ENCODE results near the gene SLC7A6OS. TPM values are rescaled to one million over a fixed set of nuclear protein-coding genes. Genes with fewer than 3 reads are reported as not detected.

SLC7A6OS gene
- total and polyA plus RNA-seq, 2 experiments from 2014 or later, result 8.5 to 15.8 TPM

- 91 to 95% methylated on average over 5 of the region's 5 CpGs for WGBS, 2 experiments (ENCODE audit: low coverage in 1 of 2, low lambda C conversion rate in 2 of 2, missing lambda C conversion rate in 2 of 2)
- no peak overlapping the region for H3K4me3 ChIP-seq
- peaks cover 30% of the 10 kb centered on the region for H3F3A ChIP-seq (ENCODE audit: insufficient read depth)
- in situ Hi-C loops (cut with MboI), result no loop called here
- peaks cover 93% of the 10 kb centered on the region for H3K79me2 ChIP-seq (ENCODE audit: insufficient read depth)
- peaks cover 30% of the 10 kb centered on the region for H3K4me1 ChIP-seq (ENCODE audit: insufficient read depth)
- H3K27ac ChIP-seq, result no peak overlapping the region
- no peaks in the 10 kb centered on the region for H3K9me3 ChIP-seq (ENCODE audit: low read depth)
- no peak overlapping the region for H3K9ac ChIP-seq
- H2AFZ ChIP-seq, result no peak overlapping the region
- H3K36me3 ChIP-seq (ENCODE audit: low read depth), result peaks cover 18% of the 10 kb centered on the region
- H3K27me3 ChIP-seq (replicated peaks; ENCODE audit: insufficient read depth), result no peaks in the 10 kb centered on the region
- 0 out of 2 replicates have a peak, but pooled peaks cover 3% of the 10 kb centered on the region for H4K20me1 ChIP-seq (ENCODE audit: insufficient read depth)
- no peak for DNase-seq
- H3K4me2 ChIP-seq (ENCODE audit: unreplicated experiment), result no peak overlapping the region
- no peak for TF ChIP-seq EZH2phosphoT487 (IDR thresholded peaks at IDR 0.05; ENCODE audit: insufficient read depth, low read depth)
- no peak for TF ChIP-seq EZH2 (IDR thresholded peaks at IDR 0.05; ENCODE audit: insufficient read depth, poor library complexity, severe bottlenecking)
- H3K9me2 ChIP-seq (ENCODE audit: insufficient read depth), result no peaks in the 10 kb centered on the region
Measured at GRCh38 chr16:68284847-68285246, 25.9 kb downstream of the SLC7A6OS start.

GRCh38 chr16:68283801-68284598, 26.7 kb downstream of the SLC7A6OS start:
- no peak overlapping the region for H3K9ac ChIP-seq
- no peaks in the 10 kb centered on the region for H3K9me2 ChIP-seq (ENCODE audit: insufficient read depth)
- no peak overlapping the region for H3K27ac ChIP-seq
- no peak overlapping the region for H3K4me2 ChIP-seq (ENCODE audit: unreplicated experiment)
- peaks cover 21% of the 10 kb centered on the region for H3K4me1 ChIP-seq (ENCODE audit: insufficient read depth)
- H3K27me3 ChIP-seq (replicated peaks; ENCODE audit: insufficient read depth), result no peaks in the 10 kb centered on the region
- no peak overlapping the region for H2AFZ ChIP-seq
- 52 to 53% methylated on average over 9 of the region's 9 CpGs for WGBS, 2 experiments (ENCODE audit: low coverage in 1 of 2, low lambda C conversion rate in 2 of 2, missing lambda C conversion rate in 2 of 2)
- peaks cover 22% of the 10 kb centered on the region for H3F3A ChIP-seq (ENCODE audit: insufficient read depth)
- TF ChIP-seq EZH2 (IDR thresholded peaks at IDR 0.05; ENCODE audit: insufficient read depth, poor library complexity, severe bottlenecking) (no peak), EZH2phosphoT487 (IDR thresholded peaks at IDR 0.05; ENCODE audit: insufficient read depth, low read depth) (no peak)
- 0 out of 2 replicates have a peak, but pooled peaks cover 3% of the 10 kb centered on the region for H4K20me1 ChIP-seq (ENCODE audit: insufficient read depth)
- in situ Hi-C loops (cut with MboI), result no loop called here
- H3K36me3 ChIP-seq (ENCODE audit: low read depth), result peaks cover 22% of the 10 kb centered on the region
- no peaks in the 10 kb centered on the region for H3K9me3 ChIP-seq (ENCODE audit: low read depth)
- no peak for DNase-seq
- no peak overlapping the region for H3K4me3 ChIP-seq
- H3K79me2 ChIP-seq (ENCODE audit: insufficient read depth), result peaks cover 94% of the 10 kb centered on the region

GRCh38 chr16:68283346-68283745, 27.4 kb downstream of the SLC7A6OS start:
- Histone ChIP-seq H2AFZ (no peak overlapping the region), H3K4me3 (no peak overlapping the region), H4K20me1 (ENCODE audit: insufficient read depth) (0 out of 2 replicates have a peak, but pooled peaks cover 3% of the 10 kb centered on the region), H3K27ac (no peak overlapping the region), H3K36me3 (ENCODE audit: low read depth) (peaks cover 22% of the 10 kb centered on the region), H3K27me3 (replicated peaks; ENCODE audit: insufficient read depth) (no peaks in the 10 kb centered on the region), H3K9me3 (ENCODE audit: low read depth) (no peaks in the 10 kb centered on the region), H3K9ac (no peak overlapping the region), H3K4me2 (ENCODE audit: unreplicated experiment) (no peak overlapping the region), H3K79me2 (ENCODE audit: insufficient read depth) (peaks cover 89% of the 10 kb centered on the region), H3K4me1 (ENCODE audit: insufficient read depth) (peaks cover 15% of the 10 kb centered on the region), H3F3A (ENCODE audit: insufficient read depth) (peaks cover 17% of the 10 kb centered on the region), H3K9me2 (ENCODE audit: insufficient read depth) (no peaks in the 10 kb centered on the region)
- WGBS, 2 experiments (ENCODE audit: low coverage in 1 of 2, low lambda C conversion rate in 2 of 2, missing lambda C conversion rate in 2 of 2), result 56 to 59% methylated on average over 5 of the region's 5 CpGs
- in situ Hi-C loops (cut with MboI), result no loop called here
- no peak for TF ChIP-seq EZH2phosphoT487 (IDR thresholded peaks at IDR 0.05; ENCODE audit: insufficient read depth, low read depth)
- TF ChIP-seq EZH2 (IDR thresholded peaks at IDR 0.05; ENCODE audit: insufficient read depth, poor library complexity, severe bottlenecking), result no peak
- DNase-seq, result no peak

- Histone ChIP-seq H2AFZ (no peak overlapping the region), H3K4me2 (ENCODE audit: unreplicated experiment) (no peak overlapping the region), H3K27ac (no peak overlapping the region), H3K4me1 (ENCODE audit: insufficient read depth) (peaks cover 4% of the 10 kb centered on the region), H3K79me2 (ENCODE audit: insufficient read depth) (peaks cover 93% of the 10 kb centered on the region), H3K9me2 (ENCODE audit: insufficient read depth) (no peaks in the 10 kb centered on the region), H3K9me3 (ENCODE audit: low read depth) (no peaks in the 10 kb centered on the region), H3K36me3 (ENCODE audit: low read depth) (peaks cover 19% of the 10 kb centered on the region), H3K9ac (no peak overlapping the region), H3F3A (ENCODE audit: insufficient read depth) (peaks cover 7% of the 10 kb centered on the region), H4K20me1 (ENCODE audit: insufficient read depth) (0 out of 2 replicates have a peak, but pooled peaks cover 3% of the 10 kb centered on the region), H3K4me3 (no peak overlapping the region), H3K27me3 (replicated peaks; ENCODE audit: insufficient read depth) (no peaks in the 10 kb centered on the region)
- 87 to 90% methylated on average over 4 of the region's 4 CpGs for WGBS, 2 experiments (ENCODE audit: low coverage in 1 of 2, low lambda C conversion rate in 2 of 2, missing lambda C conversion rate in 2 of 2)
- in situ Hi-C loops (cut with MboI), result no loop called here
- no peak for TF ChIP-seq EZH2 (IDR thresholded peaks at IDR 0.05; ENCODE audit: insufficient read depth, poor library complexity, severe bottlenecking)
- no peak for TF ChIP-seq EZH2phosphoT487 (IDR thresholded peaks at IDR 0.05; ENCODE audit: insufficient read depth, low read depth)
- DNase-seq, result no peak
Measured at GRCh38 chr16:68282064-68282452, 28.7 kb downstream of the SLC7A6OS start.
